ENCODE results near the gene ABT1. TPM values are rescaled to one million over a fixed set of nuclear protein-coding genes. Genes with fewer than 3 reads are reported as not detected.

The ABT1 gene
- total RNA-seq, 2 donors from 2014 or later, result 19.7 to 22.6 TPM

DNA sequence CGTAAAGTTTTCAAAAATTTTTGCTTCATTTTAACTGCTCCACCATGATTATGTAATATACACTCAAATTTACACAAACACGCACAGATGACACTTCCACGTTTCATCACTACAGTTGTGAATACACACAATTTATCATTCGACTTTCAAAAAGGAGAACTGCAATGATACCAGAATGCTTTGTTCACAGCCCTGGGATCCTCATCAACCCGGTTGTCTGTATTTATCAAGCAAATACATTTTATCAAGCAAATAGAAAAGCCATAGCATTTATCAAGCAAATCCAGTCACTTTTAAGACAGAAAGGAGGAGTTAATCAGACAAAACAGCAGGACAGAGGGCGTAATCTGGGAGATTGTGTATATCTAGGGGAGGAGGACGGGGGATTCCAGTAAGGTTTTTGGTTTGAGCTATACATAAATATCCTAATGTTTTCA lies 20.3 kb upstream of the ABT1 start:
- H3K27me3 Mint-ChIP-seq (ENCODE audit: insufficient read depth), result peaks cover 35% of the 10 kb centered on the region
- no peaks in the 10 kb centered on the region for H3K36me3 Mint-ChIP-seq (ENCODE audit: low read depth)
- no peak for DNase-seq
- no peak for TF ChIP-seq CTCF (conservative IDR thresholded peaks at IDR 0.05)
- Histone ChIP-seq H3K27ac (ENCODE audit: low read depth, low read length) (no peak overlapping the region), H3K4me1 (ENCODE audit: control insufficient read depth, insufficient read depth, low read length) (no peaks in the 10 kb centered on the region), H3K27me3 (ENCODE audit: control insufficient read depth, insufficient read depth, low read length, poor library complexity, severe bottlenecking) (peaks cover 8% of the 10 kb centered on the region), H3K36me3 (ENCODE audit: control insufficient read depth, insufficient read depth, low read length) (no peaks in the 10 kb centered on the region), H3K9ac (ENCODE audit: extremely low read depth, low read length, poor library complexity, severe bottlenecking) (peak overlapping the region; percentile 56), H3K9me3 (ENCODE audit: control insufficient read depth, low read length) (peaks cover 12% of the 10 kb centered on the region), H3K4me3 (ENCODE audit: low read length) (peak overlapping the region; percentile 93)
- no peak overlapping the region for H3K27ac Mint-ChIP-seq
- 62 to 93% methylated on average over 4 to 6 of the region's 7 CpGs for WGBS, 2 experiments (ENCODE audit: insufficient coverage in 1 of 2, insufficient read length in 1 of 2)
- H3K9me3 Mint-ChIP-seq, result peaks cover 15% of the 10 kb centered on the region
- H3K4me1 Mint-ChIP-seq, result peaks cover 2% of the 10 kb centered on the region
- H3K4me3 Mint-ChIP-seq, result peak overlapping the region; percentile 74

- 2 to 3% methylated on average over 10 to 31 of the region's 31 CpGs for WGBS, 2 experiments (ENCODE audit: insufficient coverage in 1 of 2, insufficient read length in 1 of 2)
Observed at GRCh38 chr6:26576929-26577719, 19.6 kb upstream of the ABT1 start.

DNA sequence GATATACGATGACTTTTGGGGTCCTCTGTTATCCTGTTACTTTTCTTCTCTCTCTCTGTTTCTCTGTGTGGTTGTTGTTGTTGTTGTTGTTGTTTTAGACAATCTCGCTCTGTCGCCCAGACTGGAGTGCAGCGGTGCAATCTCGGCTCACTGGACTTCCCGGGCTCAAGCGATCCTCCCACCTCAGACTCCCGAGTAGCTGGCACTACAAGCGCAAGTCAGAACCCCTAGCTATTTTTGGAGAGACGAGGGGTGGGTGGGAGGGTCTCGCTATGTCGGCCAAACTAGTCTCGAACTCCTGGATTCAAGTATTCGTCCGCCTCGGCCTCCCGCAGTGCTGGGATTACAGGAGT lies 19.1 kb upstream of the ABT1 start:
- no peaks in the 10 kb centered on the region for H3K4me1 ChIP-seq (ENCODE audit: control insufficient read depth, insufficient read depth, low read length)
- 12 to 44% methylated on average over 6 to 16 of the region's 17 CpGs for WGBS, 2 experiments (ENCODE audit: insufficient coverage in 1 of 2, insufficient read length in 1 of 2)
- Mint-ChIP-seq H3K36me3 (ENCODE audit: low read depth) (no peaks in the 10 kb centered on the region), H3K4me3 (peak overlapping the region; percentile 74), H3K4me1 (peaks cover 2% of the 10 kb centered on the region), H3K9me3 (peaks cover 15% of the 10 kb centered on the region), H3K27ac (no peak overlapping the region), H3K27me3 (ENCODE audit: insufficient read depth) (peaks cover 41% of the 10 kb centered on the region)
- TF ChIP-seq CTCF (conservative IDR thresholded peaks at IDR 0.05), result no peak
- DNase-seq, result no peak
- peak overlapping the region; percentile 56 for H3K9ac ChIP-seq (ENCODE audit: extremely low read depth, low read length, poor library complexity, severe bottlenecking)
- no peaks in the 10 kb centered on the region for H3K36me3 ChIP-seq (ENCODE audit: control insufficient read depth, insufficient read depth, low read length)
- peak overlapping the region; percentile 93 for H3K4me3 ChIP-seq (ENCODE audit: low read length)
- H3K9me3 ChIP-seq (ENCODE audit: control insufficient read depth, low read length), result peaks cover 12% of the 10 kb centered on the region
- H3K27ac ChIP-seq (ENCODE audit: low read depth, low read length), result no peak overlapping the region
- peaks cover 17% of the 10 kb centered on the region for H3K27me3 ChIP-seq (ENCODE audit: control insufficient read depth, insufficient read depth, low read length, poor library complexity, severe bottlenecking)

More at GRCh38 chr6:26576929-26577719, 19.6 kb upstream of the ABT1 start:
- H3K27me3 ChIP-seq (ENCODE audit: control insufficient read depth, insufficient read depth, low read length, poor library complexity, severe bottlenecking), result peaks cover 13% of the 10 kb centered on the region
- peak overlapping the region; percentile 74 for H3K4me3 Mint-ChIP-seq
- H3K36me3 Mint-ChIP-seq (ENCODE audit: low read depth), result no peaks in the 10 kb centered on the region
- H3K4me1 Mint-ChIP-seq, result peaks cover 2% of the 10 kb centered on the region
- no peak overlapping the region for H3K27ac ChIP-seq (ENCODE audit: low read depth, low read length)
- H3K36me3 ChIP-seq (ENCODE audit: control insufficient read depth, insufficient read depth, low read length), result no peaks in the 10 kb centered on the region
- no peak overlapping the region for H3K27ac Mint-ChIP-seq
- H3K9ac ChIP-seq (ENCODE audit: extremely low read depth, low read length, poor library complexity, severe bottlenecking), result peak overlapping the region; percentile 56
- peak overlapping the region; percentile 93 for H3K4me3 ChIP-seq (ENCODE audit: low read length)
- H3K27me3 Mint-ChIP-seq (ENCODE audit: insufficient read depth), result peaks cover 41% of the 10 kb centered on the region
- no peak for TF ChIP-seq CTCF (conservative IDR thresholded peaks at IDR 0.05)
- H3K9me3 Mint-ChIP-seq, result peaks cover 15% of the 10 kb centered on the region
- peak; percentile 92 for DNase-seq
- H3K9me3 ChIP-seq (ENCODE audit: control insufficient read depth, low read length), result peaks cover 12% of the 10 kb centered on the region
- H3K4me1 ChIP-seq (ENCODE audit: control insufficient read depth, insufficient read depth, low read length), result no peaks in the 10 kb centered on the region

Data from endodermal cell (in vitro differentiated cells).